Activated naive CD4-positive, alpha-beta T cell treated with anti-CD3 and anti-CD28 coated beads for 36 hours (primary cell): ENCODE measurements around the gene TMEM127. TPM values are rescaled to one million over a fixed set of nuclear protein-coding genes. Genes with fewer than 3 reads are reported as not detected.
A peak's percentile ranks its signal among the peaks of the same experiment; 100 is the strongest.

Experiments used
- CTCF ChIA-PET: fragments of 350-600 bp; sonication (Branson Sonifier 250); formaldehyde crosslinking; loops from one replicate; lab custom pipeline; 2021; ENCODE audit warnings: antibody characterized with exemption; lab: Charles Lee
- DNase-seq: peaks from one replicate; pipeline ENCODE4 v3.0.0-alpha.2; 2020
- H3K27ac Mint-ChIP-seq: one replicate; pipeline ENCODE4 v1.8.0; 2021; ENCODE audit warnings: mild to moderate bottlenecking, mixed read lengths
- H3K27me3 Mint-ChIP-seq: one replicate; pipeline ENCODE4 v1.8.0; 2021; ENCODE audit warnings: low read depth, mixed read lengths
- H3K36me3 Mint-ChIP-seq: one replicate; pipeline ENCODE4 v1.8.0; 2021; ENCODE audit warnings: low read depth, mixed read lengths
- H3K4me1 Mint-ChIP-seq: one replicate; pipeline ENCODE4 v1.8.0; 2021; ENCODE audit warnings: low read depth, mixed read lengths
- H3K4me3 Mint-ChIP-seq: one replicate; pipeline ENCODE4 v1.8.0; 2021; ENCODE audit warnings: mild to moderate bottlenecking, moderate library complexity, mixed read lengths
- H3K9me3 Mint-ChIP-seq: one replicate; pipeline ENCODE4 v1.8.0; 2021; ENCODE audit warnings: mixed read lengths
- intact Hi-C: fragments of 100-400 bp; cut with micrococcal nuclease; formaldehyde crosslinking; loops from one replicate; pipeline ENCODE4 v1.15.1; 2023
- total RNA-seq, 2 experiments: library from RNA; stranded (reverse); gene quantifications; one replicate each; pipeline ENCODE4 v1.2.3, GENCODE V29; 2021

TMEM127 gene
- total RNA-seq, 2 experiments from 2014 or later, result 12.9 to 16.1 TPM

- CTCF ChIA-PET, result interaction anchor here (0.6 to 2.0 kb wide), 7 partner anchors 13 to 346 kb away, joined by 3 to 11 read pairs (median 5); partner anchors contain the start of gene ADRA2B
- Mint-ChIP-seq H3K27ac (peak overlapping the region; percentile 85), H3K27me3 (no peaks in the 10 kb centered on the region), H3K4me3 (peak overlapping the region; percentile 92), H3K9me3 (no peaks in the 10 kb centered on the region), H3K36me3 (peaks cover 23% of the 10 kb centered on the region), H3K4me1 (peaks cover 40% of the 10 kb centered on the region)
- no peak for DNase-seq
- intact Hi-C loops, result loop anchor here (2.0 to 5.0 kb wide), 3 partner anchors 113 to 328 kb away; partner anchors contain the start of genes ARID5A and NEURL3
Observed at GRCh38 chr2:96209011-96209728, 56.6 kb downstream of the TMEM127 start.

- peak; percentile 98 for DNase-seq
- H3K4me1 Mint-ChIP-seq, result peaks cover 48% of the 10 kb centered on the region
- peak within 1 kb of the TSS; percentile 88 for H3K27ac Mint-ChIP-seq
- CTCF ChIA-PET, result interaction anchor here (0.8 to 2.0 kb wide), 8 partner anchors 12 to 186 kb away, joined by 3 to 11 read pairs (median 4); partner anchors contain the start of gene ADRA2B
- intact Hi-C loops, result loop anchor here (1.0 to 5.0 kb wide), 11 partner anchors 34 to 328 kb away; partner anchors contain the start of genes ARID5A, ASTL, CIAO1 and DUSP2
- H3K9me3 Mint-ChIP-seq, result no peaks in the 10 kb centered on the region
- peaks cover 30% of the 10 kb centered on the region for H3K36me3 Mint-ChIP-seq
- no peaks in the 10 kb centered on the region for H3K27me3 Mint-ChIP-seq
- H3K4me3 Mint-ChIP-seq, result peak within 1 kb of the TSS; percentile 92
Observed at GRCh38 chr2:96208143-96209010, 57.4 kb downstream of the TMEM127 start, which contains the start of gene STARD7. STARD7 (minus strand) TSS chr2:96208827; CDS start chr2:96208434, 393 bp downstream.

GRCh38 chr2:96207774-96208142 lies 58.0 kb downstream of the TMEM127 start:
- peak; percentile 7 for DNase-seq
- CTCF ChIA-PET, result interaction anchor here (1.0 to 2.0 kb wide), 5 partner anchors 11 to 69 kb away, joined by 3 to 11 read pairs (median 5); no protein-coding TSS in a partner anchor
- Mint-ChIP-seq H3K9me3 (no peaks in the 10 kb centered on the region), H3K27ac (peak overlapping the region; percentile 88), H3K36me3 (peaks cover 31% of the 10 kb centered on the region), H3K27me3 (no peaks in the 10 kb centered on the region), H3K4me1 (peaks cover 54% of the 10 kb centered on the region), H3K4me3 (peak overlapping the region; percentile 92)
- intact Hi-C loops, result loop anchor here (1.0 to 5.0 kb wide), 11 partner anchors 35 to 329 kb away; partner anchors contain the start of genes ARID5A, ASTL, CIAO1 and DUSP2

GRCh38 chr2:96207073-96207773 lies 58.6 kb downstream of the TMEM127 start:
- CTCF ChIA-PET, result interaction anchor here (0.8 to 1.1 kb wide), 2 partner anchors 60 to 68 kb away, joined by 3 to 6 read pairs; no protein-coding TSS in a partner anchor
- Mint-ChIP-seq H3K9me3 (no peaks in the 10 kb centered on the region), H3K4me3 (peak overlapping the region; percentile 92), H3K4me1 (peaks cover 60% of the 10 kb centered on the region), H3K27ac (peak overlapping the region; percentile 88), H3K27me3 (no peaks in the 10 kb centered on the region), H3K36me3 (peaks cover 31% of the 10 kb centered on the region)
- intact Hi-C loops, result loop anchor here (5.0 kb wide), 2 partner anchors 115 to 300 kb away; partner anchors contain the start of gene NEURL3
- peak; percentile 13 for DNase-seq

- peak overlapping the region; percentile 76 for H3K4me3 Mint-ChIP-seq
- CTCF ChIA-PET, result interaction anchor here (0.6 to 1.4 kb wide), 4 partner anchors 30 to 213 kb away, joined by 4 to 6 read pairs (median 4); no protein-coding TSS in a partner anchor
- peak overlapping the region; percentile 72 for H3K27ac Mint-ChIP-seq
- no peaks in the 10 kb centered on the region for H3K9me3 Mint-ChIP-seq
- H3K27me3 Mint-ChIP-seq, result no peaks in the 10 kb centered on the region
- peaks cover 66% of the 10 kb centered on the region for H3K4me1 Mint-ChIP-seq
- DNase-seq, result no peak
- peaks cover 31% of the 10 kb centered on the region for H3K36me3 Mint-ChIP-seq
- intact Hi-C loops, result loop anchor here (5.0 kb wide), 2 partner anchors 116 to 301 kb away; partner anchors contain the start of gene NEURL3
Observed at GRCh38 chr2:96205888-96206287, 59.9 kb downstream of the TMEM127 start.

GRCh38 chr2:96204836-96205624 lies 60.8 kb downstream of the TMEM127 start:
- no peak overlapping the region for H3K4me3 Mint-ChIP-seq
- no peaks in the 10 kb centered on the region for H3K9me3 Mint-ChIP-seq
- H3K4me1 Mint-ChIP-seq, result peaks cover 73% of the 10 kb centered on the region
- no peaks in the 10 kb centered on the region for H3K27me3 Mint-ChIP-seq
- CTCF ChIA-PET, result interaction anchor here (0.9 to 2.1 kb wide), 5 partner anchors 31 to 213 kb away, joined by 3 to 8 read pairs (median 4); partner anchors contain the start of gene ASTL
- H3K36me3 Mint-ChIP-seq, result peaks cover 33% of the 10 kb centered on the region
- DNase-seq, result no peak
- peak overlapping the region; percentile 68 for H3K27ac Mint-ChIP-seq
- intact Hi-C loops, result loop anchor here (5.0 kb wide), 2 partner anchors 117 to 302 kb away; partner anchors contain the start of gene NEURL3

- H3K9me3 Mint-ChIP-seq, result no peaks in the 10 kb centered on the region
- peak overlapping the region; percentile 27 for H3K4me3 Mint-ChIP-seq
- CTCF ChIA-PET, result interaction anchor here (0.8 to 3.9 kb wide), 4 partner anchors 10 to 65 kb away, joined by 3 to 20 read pairs (median 6); partner anchors contain the start of gene ASTL
- peak overlapping the region; percentile 66 for H3K27ac Mint-ChIP-seq
- H3K4me1 Mint-ChIP-seq, result peaks cover 81% of the 10 kb centered on the region
- intact Hi-C loops, result no loop called here
- peaks cover 37% of the 10 kb centered on the region for H3K36me3 Mint-ChIP-seq
- no peak for DNase-seq
- H3K27me3 Mint-ChIP-seq, result no peaks in the 10 kb centered on the region
Observed at GRCh38 chr2:96203130-96204028, 62.4 kb downstream of the TMEM127 start.

- CTCF ChIA-PET, result interaction anchor here (0.6 to 3.9 kb wide), 7 partner anchors 23 to 165 kb away, joined by 3 to 20 read pairs (median 3); partner anchors contain the start of gene ASTL
- Mint-ChIP-seq H3K36me3 (peaks cover 31% of the 10 kb centered on the region), H3K4me1 (peaks cover 80% of the 10 kb centered on the region), H3K9me3 (no peaks in the 10 kb centered on the region), H3K27ac (no peak overlapping the region), H3K27me3 (no peaks in the 10 kb centered on the region), H3K4me3 (no peak overlapping the region)
- intact Hi-C loops, result no loop called here
- no peak for DNase-seq
Observed at GRCh38 chr2:96202152-96202854, 63.5 kb downstream of the TMEM127 start.

GRCh38 chr2:96201338-96201737 lies 64.5 kb downstream of the TMEM127 start:
- peaks cover 25% of the 10 kb centered on the region for H3K36me3 Mint-ChIP-seq
- H3K4me3 Mint-ChIP-seq, result no peak overlapping the region
- H3K27ac Mint-ChIP-seq, result no peak overlapping the region
- no peaks in the 10 kb centered on the region for H3K9me3 Mint-ChIP-seq
- intact Hi-C loops, result no loop called here
- CTCF ChIA-PET, result interaction anchor here (0.6 to 3.9 kb wide), 9 partner anchors 22 to 166 kb away, joined by 3 to 20 read pairs (median 3); partner anchors contain the start of gene ASTL
- H3K27me3 Mint-ChIP-seq, result no peaks in the 10 kb centered on the region
- H3K4me1 Mint-ChIP-seq, result peaks cover 74% of the 10 kb centered on the region
- DNase-seq, result no peak
